ENCODE measurements around the gene SPINK1. TPM values are rescaled to one million over a fixed set of nuclear protein-coding genes. Genes with fewer than 3 reads are reported as not detected.
A peak's percentile ranks its signal among the peaks of the same experiment; 100 is the strongest.
"Not testable (repeated sequence)": the region's sequence is repeated elsewhere in the genome, so short reads cannot be mapped to it uniquely, and the experiment has no call there.

The SPINK1 gene
- total RNA-seq, 1 experiment from 2014 or later, result 1.5 TPM

DNA sequence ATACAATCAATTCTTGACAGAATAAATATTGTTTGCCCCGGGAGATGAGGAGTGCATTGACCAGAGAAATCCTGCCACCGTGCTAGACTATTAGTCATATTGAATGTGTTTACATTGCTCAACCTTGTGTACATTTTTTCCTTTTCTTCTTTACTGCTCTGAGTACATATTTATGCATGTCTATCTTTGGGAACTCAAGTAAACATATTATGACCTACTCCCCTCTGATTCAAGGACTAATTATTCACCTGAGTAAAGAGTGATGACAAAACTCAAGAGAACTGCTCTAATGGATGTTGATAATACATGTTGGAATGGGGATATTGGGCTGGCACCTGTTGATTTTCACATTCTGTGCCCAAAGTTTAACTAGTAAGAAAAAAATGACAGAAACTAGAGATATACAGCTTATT, 3.9 kb upstream of the SPINK1 start:
- POLR2A ChIA-PET, result interaction anchor here (0.6 to 0.9 kb wide), 2 partner anchors 9 to 299 kb away, joined by 3 read pairs; no protein-coding TSS in a partner anchor
- no peak overlapping the region for H3K27ac Mint-ChIP-seq (ENCODE audit: low read depth, unreplicated experiment)

DNA sequence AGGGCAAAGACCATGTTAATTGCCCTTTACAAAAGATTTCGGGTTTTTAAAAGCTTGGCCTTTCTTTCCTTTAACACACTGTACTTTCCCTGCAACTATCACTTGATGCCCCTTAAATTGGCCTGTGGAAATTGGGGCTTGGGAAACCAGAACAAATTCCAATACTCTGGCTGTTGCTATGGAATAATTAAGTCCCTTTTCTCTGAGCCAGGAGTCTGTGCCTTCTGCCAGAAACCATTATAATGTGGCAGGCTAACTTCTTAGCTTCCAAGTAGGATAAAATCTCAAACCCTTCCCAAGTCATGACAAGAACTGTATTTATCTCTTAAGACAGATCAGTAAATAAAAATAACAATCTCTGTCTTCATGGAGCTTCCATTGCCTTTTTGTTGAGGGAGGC, 1.1 kb upstream of the SPINK1 start:
- no TSS peak for BruUV-seq (replicated peaks)
- Mint-ChIP-seq H3K4me3 (ENCODE audit: unreplicated experiment) (no peak overlapping the region), H3K4me1 (ENCODE audit: insufficient read depth, unreplicated experiment) (peaks cover 31% of the 10 kb centered on the region)

More for the DNA sequence above, 3.9 kb upstream of the SPINK1 start:
- BruUV-seq (replicated peaks), result no TSS peak
- no peak overlapping the region for H3K4me3 Mint-ChIP-seq (ENCODE audit: unreplicated experiment)
- intact Hi-C loops (cut with micrococcal nuclease), result no loop called here
- TF ChIP-seq, protein P1, sequence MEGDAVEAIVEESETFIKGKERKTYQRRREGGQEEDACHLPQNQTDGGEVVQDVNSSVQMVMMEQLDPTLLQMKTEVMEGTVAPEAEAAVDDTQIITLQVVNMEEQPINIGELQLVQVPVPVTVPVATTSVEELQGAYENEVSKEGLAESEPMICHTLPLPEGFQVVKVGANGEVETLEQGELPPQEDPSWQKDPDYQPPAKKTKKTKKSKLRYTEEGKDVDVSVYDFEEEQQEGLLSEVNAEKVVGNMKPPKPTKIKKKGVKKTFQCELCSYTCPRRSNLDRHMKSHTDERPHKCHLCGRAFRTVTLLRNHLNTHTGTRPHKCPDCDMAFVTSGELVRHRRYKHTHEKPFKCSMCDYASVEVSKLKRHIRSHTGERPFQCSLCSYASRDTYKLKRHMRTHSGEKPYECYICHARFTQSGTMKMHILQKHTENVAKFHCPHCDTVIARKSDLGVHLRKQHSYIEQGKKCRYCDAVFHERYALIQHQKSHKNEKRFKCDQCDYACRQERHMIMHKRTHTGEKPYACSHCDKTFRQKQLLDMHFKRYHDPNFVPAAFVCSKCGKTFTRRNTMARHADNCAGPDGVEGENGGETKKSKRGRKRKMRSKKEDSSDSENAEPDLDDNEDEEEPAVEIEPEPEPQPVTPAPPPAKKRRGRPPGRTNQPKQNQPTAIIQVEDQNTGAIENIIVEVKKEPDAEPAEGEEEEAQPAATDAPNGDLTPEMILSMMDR (IDR thresholded peaks at IDR 0.05; ENCODE audit: unreplicated experiment), result no peak
- peaks cover 25% of the 10 kb centered on the region for H3K4me1 Mint-ChIP-seq (ENCODE audit: insufficient read depth, unreplicated experiment)
- peak; percentile 61 for DNase-seq (ENCODE audit: unreplicated experiment)
- H3K27me3 Mint-ChIP-seq (ENCODE audit: insufficient read depth, unreplicated experiment), result no peaks in the 10 kb centered on the region
- H3K36me3 Mint-ChIP-seq (ENCODE audit: insufficient read depth, unreplicated experiment), result no peaks in the 10 kb centered on the region
- peaks cover 7% of the 10 kb centered on the region for H3K9me3 Mint-ChIP-seq (ENCODE audit: unreplicated experiment)
- CTCF ChIA-PET, result interaction anchor here (0.6 to 1.5 kb wide), 6 partner anchors 11 to 208 kb away, joined by 3 to 5 read pairs (median 3); no protein-coding TSS in a partner anchor

DNA sequence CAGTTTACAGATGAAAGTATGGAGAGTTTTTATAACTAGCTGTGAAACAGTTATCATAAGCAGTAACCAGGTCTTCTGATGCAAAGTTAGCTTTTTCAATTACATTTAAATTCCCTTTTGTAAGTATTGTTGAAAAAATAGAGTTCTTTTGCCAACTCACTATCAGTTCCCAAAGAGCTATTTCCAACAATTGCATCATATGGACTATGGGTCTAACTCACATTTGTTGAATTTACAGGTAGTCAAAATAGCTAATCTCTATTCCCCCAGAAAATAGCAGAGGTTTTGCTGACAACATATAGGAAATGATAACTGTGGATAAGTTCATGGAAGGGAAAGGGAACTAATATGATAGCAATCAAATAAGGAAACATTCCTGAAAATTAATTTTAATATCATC, 1.4 kb downstream of the SPINK1 start:
- Mint-ChIP-seq H3K36me3 (ENCODE audit: insufficient read depth, unreplicated experiment) (no peaks in the 10 kb centered on the region), H3K9me3 (ENCODE audit: unreplicated experiment) (no peaks in the 10 kb centered on the region), H3K4me1 (ENCODE audit: insufficient read depth, unreplicated experiment) (peaks cover 15% of the 10 kb centered on the region), H3K27ac (ENCODE audit: low read depth, unreplicated experiment) (peak overlapping the region; percentile 53), H3K4me3 (ENCODE audit: unreplicated experiment) (no peak overlapping the region), H3K27me3 (ENCODE audit: insufficient read depth, unreplicated experiment) (no peaks in the 10 kb centered on the region)
- CTCF ChIA-PET, result interaction anchor here (0.6 to 5.9 kb wide), 4 partner anchors 31 to 253 kb away, joined by 3 to 34 read pairs (median 5); no protein-coding TSS in a partner anchor
- intact Hi-C loops (cut with micrococcal nuclease), result no loop called here
- TF ChIP-seq, protein P1 (IDR thresholded peaks at IDR 0.05; ENCODE audit: unreplicated experiment), result no peak
- BruUV-seq (replicated peaks), result no TSS peak
- DNase-seq (ENCODE audit: unreplicated experiment), result no peak
- POLR2A ChIA-PET, result interaction anchor here (0.6 to 1.0 kb wide), 2 partner anchors 182 to 1256 kb away, joined by 3 read pairs; no protein-coding TSS in a partner anchor

More for the DNA sequence above, 1.1 kb upstream of the SPINK1 start:
- Mint-ChIP-seq H3K36me3 (ENCODE audit: insufficient read depth, unreplicated experiment) (no peaks in the 10 kb centered on the region), H3K27me3 (ENCODE audit: insufficient read depth, unreplicated experiment) (no peaks in the 10 kb centered on the region), H3K9me3 (ENCODE audit: unreplicated experiment) (no peaks in the 10 kb centered on the region), H3K27ac (ENCODE audit: low read depth, unreplicated experiment) (no peak overlapping the region)
- TF ChIP-seq, protein P1 (IDR thresholded peaks at IDR 0.05; ENCODE audit: unreplicated experiment), result no peak
- ChIA-PET POLR2A (interaction anchor here (0.9 kb wide), 1 partner anchor 211 kb away, joined by 3 read pairs; no protein-coding TSS in a partner anchor), CTCF (interaction anchor here (0.6 to 5.9 kb wide), 5 partner anchors 10 to 1203 kb away, joined by 3 to 34 read pairs (median 7); no protein-coding TSS in a partner anchor)
- intact Hi-C loops (cut with micrococcal nuclease), result no loop called here
- no peak for DNase-seq (ENCODE audit: unreplicated experiment)

DNA sequence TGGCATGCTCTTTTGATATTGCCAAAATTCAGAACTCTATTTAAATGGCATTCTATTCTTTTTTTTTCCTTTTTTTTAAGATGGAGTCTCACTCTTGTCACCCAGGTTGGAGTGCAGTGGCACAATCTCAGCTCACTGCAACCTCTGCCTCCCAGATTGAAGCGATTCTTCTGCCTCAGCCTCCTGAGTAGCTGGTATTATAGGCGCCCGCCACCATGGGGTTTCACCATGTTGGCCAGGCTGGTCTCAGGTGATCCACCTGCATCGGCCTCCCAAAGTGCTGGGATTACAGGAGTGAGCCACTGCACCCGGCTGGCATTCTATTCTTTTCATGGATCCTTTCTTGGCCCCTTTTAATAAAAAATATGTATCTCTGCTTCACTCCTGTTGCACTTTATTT, 4.5 kb downstream of the SPINK1 start:
- CTCF ChIA-PET, result interaction anchor here (1.1 to 6.9 kb wide), 4 partner anchors 65 to 196 kb away, joined by 3 to 298 read pairs (median 4); no protein-coding TSS in a partner anchor
- H3K4me1 Mint-ChIP-seq (ENCODE audit: insufficient read depth, unreplicated experiment), result peaks cover 14% of the 10 kb centered on the region
- not testable (repeated sequence) for H3K27ac Mint-ChIP-seq (ENCODE audit: low read depth, unreplicated experiment)

More for the DNA sequence above, 4.5 kb downstream of the SPINK1 start:
- H3K36me3 Mint-ChIP-seq (ENCODE audit: insufficient read depth, unreplicated experiment); DNase-seq (ENCODE audit: unreplicated experiment); H3K27me3 Mint-ChIP-seq (ENCODE audit: insufficient read depth, unreplicated experiment); H3K4me3 Mint-ChIP-seq (ENCODE audit: unreplicated experiment); H3K9me3 Mint-ChIP-seq (ENCODE audit: unreplicated experiment); BruUV-seq (replicated peaks); intact Hi-C loops (cut with micrococcal nuclease): not testable (repeated sequence)
- POLR2A ChIA-PET, result interaction anchor here (1.1 kb wide), 1 partner anchor 14 kb away, joined by 3 read pairs; no protein-coding TSS in a partner anchor
